ENCODE measurements around the gene ZNF579.

- TF ChIP-seq CTCF (IDR thresholded peaks at IDR 0.05; ENCODE audit: insufficient read depth, low read depth, low read length) (no peak), EZH2 (IDR thresholded peaks at IDR 0.05; ENCODE audit: insufficient read depth, low read length) (no peak)
Observed at GRCh38 chr19:55588738-55589137, 8.1 kb upstream of the ZNF579 start.

All from astrocyte (in vitro differentiated cells and primary cell).